ENCODE data around the gene SLC7A8.

Gene SLC7A8

GRCh38 chr14:23151342-23151741 is 32.1 kb downstream of the SLC7A8 start:
- in situ Hi-C loops (cut with MboI; ENCODE audit: low sequenced_read_pairs, unreplicated experiment), result no loop called here
- TF ChIP-seq CTCF (IDR thresholded peaks at IDR 0.05; ENCODE audit: borderline replicate concordance, control extremely low read depth, extremely low read depth, insufficient read depth, missing control alignments), result no peak
- DNase-seq (ENCODE audit: low spot score), result no peak

GRCh38 chr14:23149745-23150144 is 33.7 kb downstream of the SLC7A8 start:
- TF ChIP-seq CTCF (IDR thresholded peaks at IDR 0.05; ENCODE audit: borderline replicate concordance, control extremely low read depth, extremely low read depth, insufficient read depth, missing control alignments), result no peak
- no peak for DNase-seq (ENCODE audit: low spot score)
- in situ Hi-C loops (cut with MboI; ENCODE audit: low sequenced_read_pairs, unreplicated experiment), result no loop called here

GRCh38 chr14:23148591-23149249 is 34.7 kb downstream of the SLC7A8 start:
- no peak for TF ChIP-seq CTCF (IDR thresholded peaks at IDR 0.05; ENCODE audit: borderline replicate concordance, control extremely low read depth, extremely low read depth, insufficient read depth, missing control alignments)
- DNase-seq (ENCODE audit: low spot score), result no peak
- in situ Hi-C loops (cut with MboI; ENCODE audit: low sequenced_read_pairs, unreplicated experiment), result no loop called here

GRCh38 chr14:23147676-23148075 is 35.8 kb downstream of the SLC7A8 start:
- TF ChIP-seq CTCF (IDR thresholded peaks at IDR 0.05; ENCODE audit: borderline replicate concordance, control extremely low read depth, extremely low read depth, insufficient read depth, missing control alignments), result no peak
- no peak for DNase-seq (ENCODE audit: low spot score)
- in situ Hi-C loops (cut with MboI; ENCODE audit: low sequenced_read_pairs, unreplicated experiment), result no loop called here

GRCh38 chr14:23146980-23147379 is 36.5 kb downstream of the SLC7A8 start:
- DNase-seq (ENCODE audit: low spot score), result no peak
- in situ Hi-C loops (cut with MboI; ENCODE audit: low sequenced_read_pairs, unreplicated experiment), result no loop called here
- TF ChIP-seq CTCF (IDR thresholded peaks at IDR 0.05; ENCODE audit: borderline replicate concordance, control extremely low read depth, extremely low read depth, insufficient read depth, missing control alignments), result no peak

- DNase-seq (ENCODE audit: low spot score), result no peak
- TF ChIP-seq CTCF (IDR thresholded peaks at IDR 0.05; ENCODE audit: borderline replicate concordance, control extremely low read depth, extremely low read depth, insufficient read depth, missing control alignments), result no peak
- in situ Hi-C loops (cut with MboI; ENCODE audit: low sequenced_read_pairs, unreplicated experiment), result no loop called here
Measured at GRCh38 chr14:23146351-23146910, 37.0 kb downstream of the SLC7A8 start.

All from GM13976 (cell line).